ENCODE measurements around the gene CAST.
"Not testable (repeated sequence)": the region's sequence is repeated elsewhere in the genome, so short reads cannot be mapped to it uniquely, and the experiment has no call there.

Gene CAST

GRCh38 chr5:96794757-96795156 lies 132.6 kb downstream of the CAST start:
- TF ChIP-seq CTCF (conservative IDR thresholded peaks at IDR 0.05; ENCODE audit: low read depth), result no peak
- CTCF ChIA-PET, result no interaction called here
- DNase-seq (ENCODE audit: low spot score), result no peak
- POLR2A ChIA-PET (ENCODE audit: low non-redundant PET), result no interaction called here
- H3K27ac ChIP-seq, result no peak overlapping the region

GRCh38 chr5:96795626-96796025 lies 133.4 kb downstream of the CAST start:
- no peak overlapping the region for H3K27ac ChIP-seq
- ChIA-PET POLR2A (ENCODE audit: low non-redundant PET) (no interaction called here), CTCF (no interaction called here)
- no peak for DNase-seq (ENCODE audit: low spot score)
- no peak for TF ChIP-seq CTCF (conservative IDR thresholded peaks at IDR 0.05; ENCODE audit: low read depth)

GRCh38 chr5:96796434-96796833 lies 134.3 kb downstream of the CAST start:
- H3K27ac ChIP-seq, result no peak overlapping the region
- POLR2A ChIA-PET (ENCODE audit: low non-redundant PET), result no interaction called here
- DNase-seq (ENCODE audit: low spot score), result no peak
- TF ChIP-seq CTCF (conservative IDR thresholded peaks at IDR 0.05; ENCODE audit: low read depth), result no peak
- CTCF ChIA-PET, result no interaction called here

- H3K27ac ChIP-seq; DNase-seq (ENCODE audit: low spot score); CTCF ChIA-PET; POLR2A ChIA-PET (ENCODE audit: low non-redundant PET): not testable (repeated sequence)
These were observed 139.5 kb downstream of the CAST start for GRCh38 chr5:96801718-96802117.

- CTCF ChIA-PET, result interaction anchor here (0.8 kb wide), 1 partner anchor 14 kb away, joined by 5 read pairs; no protein-coding TSS in a partner anchor
- DNase-seq (ENCODE audit: low spot score), result peak; percentile 84
- no peak for TF ChIP-seq CTCF (conservative IDR thresholded peaks at IDR 0.05; ENCODE audit: low read depth)
- peak overlapping the region; percentile 96 for H3K27ac ChIP-seq
- POLR2A ChIA-PET (ENCODE audit: low non-redundant PET), result interaction anchor here (1.1 to 1.5 kb wide), 5 partner anchors 9 to 129 kb away, joined by 3 to 10 read pairs (median 4); partner anchors contain the start of gene LNPEP
These were observed 145.0 kb downstream of the CAST start for GRCh38 chr5:96807075-96807654.

- CTCF ChIA-PET, result no interaction called here
- TF ChIP-seq CTCF (conservative IDR thresholded peaks at IDR 0.05; ENCODE audit: low read depth), result no peak
- H3K27ac ChIP-seq, result peak overlapping the region; percentile 96
- DNase-seq (ENCODE audit: low spot score), result no peak
- POLR2A ChIA-PET (ENCODE audit: low non-redundant PET), result interaction anchor here (0.7 to 1.5 kb wide), 6 partner anchors 8 to 1690 kb away, joined by 3 to 10 read pairs (median 6); no protein-coding TSS in a partner anchor
These were observed 146.3 kb downstream of the CAST start for GRCh38 chr5:96808541-96808828.

GRCh38 chr5:96808868-96809558 lies 146.8 kb downstream of the CAST start:
- DNase-seq (ENCODE audit: low spot score), result no peak
- CTCF ChIA-PET, result no interaction called here
- no peak for TF ChIP-seq CTCF (conservative IDR thresholded peaks at IDR 0.05; ENCODE audit: low read depth)
- no peak overlapping the region for H3K27ac ChIP-seq
- POLR2A ChIA-PET (ENCODE audit: low non-redundant PET), result interaction anchor here (0.7 to 1.5 kb wide), 4 partner anchors 8 to 1690 kb away, joined by 3 to 10 read pairs (median 6); no protein-coding TSS in a partner anchor

Data from RWPE1 (cell line).